ENCODE data around the gene LZTFL1.

DNA sequence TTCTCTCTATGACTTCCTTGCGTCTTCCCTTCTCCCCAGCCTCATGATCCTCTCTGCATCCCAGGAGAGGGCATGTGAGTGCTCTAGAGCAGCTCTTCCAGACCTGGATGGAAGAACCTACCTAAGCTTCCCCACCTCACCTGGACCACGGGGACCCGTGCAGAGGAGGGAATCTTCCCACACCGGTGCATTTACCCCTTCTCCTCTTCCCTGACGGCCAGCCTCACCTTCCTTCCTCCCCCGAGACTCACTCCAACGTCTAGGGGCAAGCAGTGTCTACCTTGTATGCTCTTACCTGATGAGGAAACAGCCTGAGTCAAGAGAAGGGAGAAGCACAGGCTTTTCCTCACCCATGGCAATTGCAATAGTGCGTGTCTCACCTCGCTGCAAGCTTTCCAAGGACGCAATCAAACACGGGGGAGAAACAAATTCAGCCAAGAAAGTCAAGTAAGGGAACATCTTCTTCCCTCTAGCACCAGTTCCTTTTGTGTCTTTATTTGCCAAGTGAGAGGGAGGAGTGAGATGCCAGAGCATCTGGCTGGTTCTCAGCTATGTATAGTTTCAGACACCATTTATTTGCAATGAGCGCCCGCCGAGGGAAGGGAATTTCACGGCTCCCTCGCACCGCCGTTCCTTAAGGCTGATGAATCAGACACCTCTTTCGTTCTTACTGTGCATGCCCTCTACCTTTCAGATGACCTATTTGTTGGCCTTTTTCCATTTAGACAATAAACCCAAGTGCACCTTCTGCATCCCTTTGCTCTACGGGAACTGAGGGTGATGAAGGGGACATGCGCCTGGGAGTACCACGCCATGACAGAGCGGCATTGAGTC is 42.7 kb upstream of the LZTFL1 start:
- TF ChIP-seq POLR2AphosphoS5 (IDR thresholded peaks at IDR 0.05; ENCODE audit: borderline replicate concordance, low read depth, low read length) (no peak), EZH2 (IDR thresholded peaks at IDR 0.05) (no peak), FOXP2 (optimal IDR thresholded peaks at IDR 0.05; ENCODE audit: control extremely low read depth, extremely low read length, insufficient read depth) (no peak)

Data from SK-N-MC (cell line).